ENCODE results near the gene GFOD2.

DNA sequence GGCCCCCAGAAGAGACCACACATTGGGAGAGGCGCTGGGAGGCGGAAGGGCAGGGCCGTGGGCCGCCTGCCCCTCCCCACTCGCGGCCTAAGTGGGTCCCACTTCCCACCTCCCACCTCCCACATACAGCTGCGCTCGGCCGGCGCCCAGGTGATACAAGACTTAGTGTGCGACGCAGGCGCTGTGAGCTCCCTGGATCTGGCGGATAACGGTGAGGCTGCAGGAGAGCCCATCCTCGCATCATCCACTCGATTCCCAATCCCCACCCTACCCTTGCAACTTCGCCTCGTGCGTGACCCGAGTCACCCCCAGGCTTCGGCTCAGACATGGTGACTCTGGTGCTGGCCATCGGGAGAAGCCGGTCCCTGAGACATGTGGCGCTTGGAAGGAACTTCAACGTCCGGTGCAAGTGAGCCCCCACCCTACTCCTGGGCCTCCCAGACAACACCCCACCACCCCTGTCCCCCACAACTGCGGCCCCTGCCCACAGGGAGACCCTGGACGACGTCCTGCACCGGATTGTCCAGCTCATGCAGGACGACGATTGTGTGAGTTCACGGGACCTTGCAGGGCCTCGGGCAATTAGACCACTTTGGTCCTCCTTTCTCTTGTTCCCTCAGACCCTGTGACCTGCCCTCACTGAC, 70.2 kb downstream of the GFOD2 start:
- TF ChIP-seq EZH2 (IDR thresholded peaks at IDR 0.05; ENCODE audit: insufficient read depth, poor library complexity, severe bottlenecking) (no peak), EZH2phosphoT487 (IDR thresholded peaks at IDR 0.05; ENCODE audit: insufficient read depth, low read depth) (no peak)
